ENCODE data around the gene TNFRSF1B. TPM values are rescaled to one million over a fixed set of nuclear protein-coding genes. Genes with fewer than 3 reads are reported as not detected.

TNFRSF1B gene
- total RNA-seq, 3 donors from 2014 or later (not counting 1 experiment from before 2014, with no cell fraction given): 152 to 173 (median 172) TPM

GRCh38 chr1:12149791-12150175 is 17.0 kb upstream of the TNFRSF1B start:
- intact Hi-C loops (cut with micrococcal nuclease): no loop called here
- H3K27ac Mint-ChIP-seq: peak overlapping the region; percentile 98
- peaks cover 65 to 74% of the 10 kb centered on the region in 2 donors for H3K4me1 Mint-ChIP-seq
- H3K4me3 ChIP-seq (ENCODE audit: low read length): no peak overlapping the region
- peaks cover 89% of the 10 kb centered on the region for H3K4me1 ChIP-seq (ENCODE audit: control insufficient read depth, insufficient read depth, low read length)
- H3K27me3 Mint-ChIP-seq (ENCODE audit: low read depth in 2 of 2): no peaks in the 10 kb centered on the region
- H3K27me3 ChIP-seq (ENCODE audit: control insufficient read depth, insufficient read depth, low read length): no peaks in the 10 kb centered on the region
- H3K36me3 ChIP-seq (ENCODE audit: control insufficient read depth, insufficient read depth, low read length): no peaks in the 10 kb centered on the region
- ATAC-seq (no peak), DNase-seq (no peak)
- H3K9me3 Mint-ChIP-seq: peaks cover 0 to 2% of the 10 kb centered on the region in 2 donors
- H3K4me3 Mint-ChIP-seq: peak overlapping the region; percentile 76
- no peak for TF ChIP-seq CTCF (IDR thresholded peaks at IDR 0.05)
- peaks cover 4% of the 10 kb centered on the region for H3K9me3 ChIP-seq (ENCODE audit: control insufficient read depth, insufficient read depth, low read length)
- H3K27ac ChIP-seq (ENCODE audit: low read length): peak overlapping the region; percentile 94
- H3K36me3 Mint-ChIP-seq: no peaks in the 10 kb centered on the region
- 84% methylated on average over 6 of the region's 6 CpGs for WGBS (ENCODE audit: insufficient coverage)

- Mint-ChIP-seq H3K36me3 (no peaks in the 10 kb centered on the region), H3K27ac (peak overlapping the region; percentile 98), H3K4me1 (peaks cover 74 to 83% of the 10 kb centered on the region in 2 donors), H3K27me3 (ENCODE audit: low read depth in 2 of 2) (no peaks in the 10 kb centered on the region), H3K9me3 (peaks cover 0 to 2% of the 10 kb centered on the region in 2 donors), H3K4me3 (peak overlapping the region; percentile 82)
- Histone ChIP-seq H3K27me3 (ENCODE audit: control insufficient read depth, insufficient read depth, low read length) (no peaks in the 10 kb centered on the region), H3K27ac (ENCODE audit: low read length) (peak overlapping the region; percentile 94), H3K9me3 (ENCODE audit: control insufficient read depth, insufficient read depth, low read length) (peaks cover 4% of the 10 kb centered on the region), H3K4me1 (ENCODE audit: control insufficient read depth, insufficient read depth, low read length) (peaks cover 81% of the 10 kb centered on the region), H3K36me3 (ENCODE audit: control insufficient read depth, insufficient read depth, low read length) (no peaks in the 10 kb centered on the region), H3K4me3 (ENCODE audit: low read length) (no peak overlapping the region)
- 12% methylated on average over 9 of the region's 9 CpGs for WGBS (ENCODE audit: insufficient coverage)
- DNase-seq (peak; percentile 51 to 71), ATAC-seq (peak; percentile 65 to 82 (median 74))
- no peak for TF ChIP-seq CTCF (IDR thresholded peaks at IDR 0.05)
- intact Hi-C loops (cut with micrococcal nuclease): no loop called here
Measured at GRCh38 chr1:12150456-12151200, 16.2 kb upstream of the TNFRSF1B start.

- ATAC-seq (no peak), DNase-seq (no peak)
- no peak overlapping the region for H3K4me3 ChIP-seq (ENCODE audit: low read length)
- peaks cover 81% of the 10 kb centered on the region for H3K4me1 ChIP-seq (ENCODE audit: control insufficient read depth, insufficient read depth, low read length)
- Mint-ChIP-seq H3K4me1 (peaks cover 72 to 86% of the 10 kb centered on the region in 2 donors), H3K4me3 (peak overlapping the region; percentile 82), H3K27me3 (ENCODE audit: low read depth in 2 of 2) (no peaks in the 10 kb centered on the region), H3K36me3 (no peaks in the 10 kb centered on the region), H3K27ac (peak overlapping the region; percentile 98), H3K9me3 (peaks cover 0 to 2% of the 10 kb centered on the region in 2 donors)
- intact Hi-C loops (cut with micrococcal nuclease): no loop called here
- 97% methylated on average over 2 of the region's 2 CpGs for WGBS (ENCODE audit: insufficient coverage)
- no peaks in the 10 kb centered on the region for H3K36me3 ChIP-seq (ENCODE audit: control insufficient read depth, insufficient read depth, low read length)
- H3K9me3 ChIP-seq (ENCODE audit: control insufficient read depth, insufficient read depth, low read length): peaks cover 4% of the 10 kb centered on the region
- peak overlapping the region; percentile 94 for H3K27ac ChIP-seq (ENCODE audit: low read length)
- no peaks in the 10 kb centered on the region for H3K27me3 ChIP-seq (ENCODE audit: control insufficient read depth, insufficient read depth, low read length)
- TF ChIP-seq CTCF (IDR thresholded peaks at IDR 0.05): no peak
Measured at GRCh38 chr1:12151465-12151864, 15.3 kb upstream of the TNFRSF1B start.
